Neural progenitor cell (in vitro differentiated cells): ENCODE results near the gene TBX18.

Experiments
- EZH2 ChIP-seq: fragments of 200-600 bp; sonication (generic); IDR thresholded peaks from 2 replicates; pipeline ENCODE4 v1.6.1; 2017; ENCODE audit warnings: antibody characterized with exemption, mild to moderate bottlenecking, moderate library complexity
- EZH2phosphoT487 ChIP-seq: fragments of 200-600 bp; sonication (generic); IDR thresholded peaks from 2 replicates; pipeline ENCODE4 v1.6.1; 2017; ENCODE audit warnings: antibody characterized with exemption
- TF ChIP-seq, protein P1 (sequence below): fragments of 200-600 bp; sonication (generic); IDR thresholded peaks from 2 replicates; pipeline ENCODE4 v1.5.1; 2017; ENCODE audit warnings: antibody characterized with exemption, mild to moderate bottlenecking

DNA sequence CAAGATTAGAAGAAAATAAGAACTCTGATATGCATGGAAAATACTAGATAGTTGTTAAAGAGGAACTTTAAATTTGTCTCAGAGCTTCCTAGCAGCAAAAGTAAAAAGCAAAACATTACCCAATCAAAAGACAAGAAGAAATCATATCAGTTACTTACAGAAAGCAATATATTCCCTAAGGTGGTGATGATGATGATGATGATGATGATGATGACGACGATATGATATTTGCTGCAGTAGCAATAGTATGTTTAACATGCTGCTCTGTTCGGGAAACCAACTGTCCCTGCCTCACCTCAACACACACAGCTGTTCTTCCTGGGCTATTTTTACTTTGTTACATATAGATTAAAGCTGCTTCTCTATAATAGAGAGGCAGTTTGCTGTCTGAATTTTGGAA, 12.0 kb upstream of the TBX18 start:
- TF ChIP-seq, protein P1, sequence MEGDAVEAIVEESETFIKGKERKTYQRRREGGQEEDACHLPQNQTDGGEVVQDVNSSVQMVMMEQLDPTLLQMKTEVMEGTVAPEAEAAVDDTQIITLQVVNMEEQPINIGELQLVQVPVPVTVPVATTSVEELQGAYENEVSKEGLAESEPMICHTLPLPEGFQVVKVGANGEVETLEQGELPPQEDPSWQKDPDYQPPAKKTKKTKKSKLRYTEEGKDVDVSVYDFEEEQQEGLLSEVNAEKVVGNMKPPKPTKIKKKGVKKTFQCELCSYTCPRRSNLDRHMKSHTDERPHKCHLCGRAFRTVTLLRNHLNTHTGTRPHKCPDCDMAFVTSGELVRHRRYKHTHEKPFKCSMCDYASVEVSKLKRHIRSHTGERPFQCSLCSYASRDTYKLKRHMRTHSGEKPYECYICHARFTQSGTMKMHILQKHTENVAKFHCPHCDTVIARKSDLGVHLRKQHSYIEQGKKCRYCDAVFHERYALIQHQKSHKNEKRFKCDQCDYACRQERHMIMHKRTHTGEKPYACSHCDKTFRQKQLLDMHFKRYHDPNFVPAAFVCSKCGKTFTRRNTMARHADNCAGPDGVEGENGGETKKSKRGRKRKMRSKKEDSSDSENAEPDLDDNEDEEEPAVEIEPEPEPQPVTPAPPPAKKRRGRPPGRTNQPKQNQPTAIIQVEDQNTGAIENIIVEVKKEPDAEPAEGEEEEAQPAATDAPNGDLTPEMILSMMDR = no peak
- TF ChIP-seq EZH2 = no peak
- no peak for TF ChIP-seq EZH2phosphoT487
